Measurements from ENCODE around the gene CRYBG1. TPM values are rescaled to one million over a fixed set of nuclear protein-coding genes. Genes with fewer than 3 reads are reported as not detected.

The CRYBG1 gene
- total and polyA plus RNA-seq, 2 of the 4 experiments (the other 2 are of a cell fraction) = 0.38 to 1.1 TPM

DNA sequence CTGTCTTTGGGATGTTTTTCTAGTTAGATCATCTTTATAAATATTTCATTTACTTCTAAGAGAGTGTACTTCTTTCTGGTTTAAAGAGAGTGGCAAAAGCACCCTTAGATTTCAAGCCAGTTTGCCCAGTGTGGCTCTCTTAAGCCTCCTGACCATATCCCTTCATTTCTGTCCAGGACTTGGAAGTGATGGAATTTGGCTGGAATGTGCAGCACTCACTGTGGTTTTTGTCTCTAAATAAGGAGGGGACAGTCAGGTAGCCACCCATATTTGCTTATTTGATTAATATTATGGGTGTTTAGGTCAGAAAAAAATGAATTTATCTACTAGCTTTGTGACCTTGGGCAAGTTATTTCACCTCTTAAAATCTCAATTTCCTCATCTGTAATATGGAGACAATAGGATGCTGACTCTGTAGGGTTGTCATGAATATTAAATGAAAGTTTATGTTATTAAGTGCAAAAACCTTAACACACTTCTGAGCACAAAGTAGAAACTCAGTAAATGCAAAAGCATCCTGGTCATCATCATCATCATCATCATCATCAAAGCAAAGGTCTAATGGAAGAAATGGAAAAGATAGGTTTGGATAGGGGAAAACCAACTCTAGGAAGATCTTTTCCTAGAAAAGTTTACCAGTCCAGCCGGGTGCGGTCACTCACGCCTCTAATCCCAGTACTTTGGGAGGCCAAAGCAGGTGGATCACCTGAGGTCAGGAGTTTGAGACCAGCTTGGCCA is 3.1 kb downstream of the CRYBG1 start:
- H3K4me2 ChIP-seq (ENCODE audit: low read depth, low read length) = no peak overlapping the region
- H2BK15ac ChIP-seq (ENCODE audit: low read depth, low read length) = no peak overlapping the region
- no peak overlapping the region for H3K4me3 ChIP-seq (ENCODE audit: insufficient read depth, low read depth, low read length)
- H3K23ac ChIP-seq (ENCODE audit: low read depth, low read length) = no peak overlapping the region
- dilution Hi-C loops (cut with HindIII; ENCODE audit: low sequenced_read_pairs, unreplicated experiment) (no loop called here), in situ Hi-C loops (cut with MboI; ENCODE audit: low sequenced_read_pairs) (no loop called here), intact Hi-C loops (cut with micrococcal nuclease) (no loop called here)
- POLR2A ChIA-PET (ENCODE audit: unreplicated experiment) = no interaction called here
- H4K8ac ChIP-seq (ENCODE audit: low read depth in 2 of 2, low read length in 2 of 2) = no peak overlapping the region
- no peaks in the 10 kb centered on the region for H3K79me1 ChIP-seq (ENCODE audit: low read depth in 1 of 2, low read length in 2 of 2)
- H4K91ac ChIP-seq (ENCODE audit: insufficient read depth, low read depth, low read length) = no peak overlapping the region
- no peak overlapping the region for H3K56ac ChIP-seq (ENCODE audit: extremely low read depth, insufficient read depth, low read length)
- H2BK5ac ChIP-seq (ENCODE audit: low read depth, low read length, poor library complexity, severe bottlenecking) = no peak overlapping the region
- H3K4ac ChIP-seq (ENCODE audit: low read depth, low read length) = no peak overlapping the region
- no peaks in the 10 kb centered on the region for H3K36me3 ChIP-seq (ENCODE audit: control insufficient read depth, insufficient read depth, low read length)
- H2AK9ac ChIP-seq (replicated peaks; ENCODE audit: low read depth, low read length, poor library complexity) = no peak overlapping the region
- CTCF ChIA-PET = interaction anchor here (0.9 kb wide), 1 partner anchor 203 kb away, joined by 3 read pairs; no protein-coding TSS in a partner anchor
- no CpG with 5 or more reads among the region's 3 CpGs for WGBS, 2 experiments (ENCODE audit: extremely low coverage in 2 of 2, insufficient read length in 1 of 2)
- H3K27me3 ChIP-seq (ENCODE audit: control insufficient read depth, insufficient read depth, low read length) = peaks cover 29% of the 10 kb centered on the region
- no peak overlapping the region for H3K27ac ChIP-seq (ENCODE audit: insufficient read depth, low read length)
- no peaks in the 10 kb centered on the region for H3K9me3 ChIP-seq (ENCODE audit: control insufficient read depth, insufficient read depth, low read length)
- ATAC-seq (ENCODE audit: low read depth) (no peak), DNase-seq (no peak)
- no peak overlapping the region for H2AFZ ChIP-seq (replicated peaks; ENCODE audit: low read length, poor library complexity)
- H3K9me1 ChIP-seq (ENCODE audit: insufficient read depth, low read length) = no peaks in the 10 kb centered on the region
- BruUV-seq (replicated peaks) = no TSS peak
- no peak overlapping the region for H3K9ac ChIP-seq (ENCODE audit: low read depth, low read length)
- H4K5ac ChIP-seq (ENCODE audit: low read depth, low read length) = no peak overlapping the region
- H4K20me1 ChIP-seq (ENCODE audit: insufficient read depth, low read length) = no peaks in the 10 kb centered on the region
- no peak overlapping the region for H3K18ac ChIP-seq (ENCODE audit: low read depth, low read length)
- H2BK120ac ChIP-seq (ENCODE audit: low read depth, low read length) = no peak overlapping the region
- peaks cover 3% of the 10 kb centered on the region; the same call in 1 of the 2 replicates for H3K4me1 ChIP-seq (ENCODE audit: control insufficient read depth, insufficient read depth, low read length)
- no peak overlapping the region for H2BK20ac ChIP-seq (ENCODE audit: low read depth, low read length)
- no peak overlapping the region for H3K14ac ChIP-seq (replicated peaks; ENCODE audit: low read depth, low read length)
- TF ChIP-seq MAZ (IDR thresholded peaks at IDR 0.05; ENCODE audit: borderline replicate concordance, low read depth, low read length) (no peak), CEBPB (IDR thresholded peaks at IDR 0.05; ENCODE audit: low read depth, low read length) (no peak), RFX5 (IDR thresholded peaks at IDR 0.05; ENCODE audit: low read depth, low read length) (no peak), FOS (IDR thresholded peaks at IDR 0.05; ENCODE audit: low read depth, low read length) (no peak), RCOR1 (IDR thresholded peaks at IDR 0.05; ENCODE audit: insufficient replicate concordance, low read length) (no peak), RAD21 (IDR thresholded peaks at IDR 0.05; ENCODE audit: low read length) (no peak), SMC3 (IDR thresholded peaks at IDR 0.05; ENCODE audit: low read depth, low read length) (no peak), BHLHE40 (IDR thresholded peaks at IDR 0.05; ENCODE audit: low read depth, low read length) (no peak), POLR2A (IDR thresholded peaks at IDR 0.05; ENCODE audit: low read depth, low read length) (no peak), CHD1 (IDR thresholded peaks at IDR 0.05; ENCODE audit: low read depth, low read length) (no peak)
- TF ChIP-seq, protein P1, sequence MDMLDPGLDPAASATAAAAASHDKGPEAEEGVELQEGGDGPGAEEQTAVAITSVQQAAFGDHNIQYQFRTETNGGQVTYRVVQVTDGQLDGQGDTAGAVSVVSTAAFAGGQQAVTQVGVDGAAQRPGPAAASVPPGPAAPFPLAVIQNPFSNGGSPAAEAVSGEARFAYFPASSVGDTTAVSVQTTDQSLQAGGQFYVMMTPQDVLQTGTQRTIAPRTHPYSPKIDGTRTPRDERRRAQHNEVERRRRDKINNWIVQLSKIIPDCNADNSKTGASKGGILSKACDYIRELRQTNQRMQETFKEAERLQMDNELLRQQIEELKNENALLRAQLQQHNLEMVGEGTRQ (IDR thresholded peaks at IDR 0.05; ENCODE audit: low read depth, low read length) = no peak
- no peak overlapping the region for H2AK5ac ChIP-seq (ENCODE audit: low read depth, low read length)

Data from IMR-90 (cell line).